Umbilical cord (tissue), 2 donors: ENCODE data around the gene NBPF1. TPM values are rescaled to one million over a fixed set of nuclear protein-coding genes. Genes with fewer than 3 reads are reported as not detected.
"Not testable (repeated sequence)": the region's sequence is repeated elsewhere in the genome, so short reads cannot be mapped to it uniquely, and the experiment has no call there.

Source experiments
- DNase-seq: peaks from one replicate; pipeline ENCODE4 v3.0.0-alpha.2; 2015; ENCODE audit warnings: low spot score
- total RNA-seq: library from RNA; depleted of rRNA; stranded (reverse); fragments of >200 nt; gene quantifications from one replicate; pipeline ENCODE4 v1.2.3, GENCODE V29; 2014; ENCODE audit warnings: low replicate concordance; ENCODE audit not compliant: insufficient read depth

The NBPF1 gene
- total RNA-seq, 1 donor from 2014 or later = 125 TPM

DNA sequence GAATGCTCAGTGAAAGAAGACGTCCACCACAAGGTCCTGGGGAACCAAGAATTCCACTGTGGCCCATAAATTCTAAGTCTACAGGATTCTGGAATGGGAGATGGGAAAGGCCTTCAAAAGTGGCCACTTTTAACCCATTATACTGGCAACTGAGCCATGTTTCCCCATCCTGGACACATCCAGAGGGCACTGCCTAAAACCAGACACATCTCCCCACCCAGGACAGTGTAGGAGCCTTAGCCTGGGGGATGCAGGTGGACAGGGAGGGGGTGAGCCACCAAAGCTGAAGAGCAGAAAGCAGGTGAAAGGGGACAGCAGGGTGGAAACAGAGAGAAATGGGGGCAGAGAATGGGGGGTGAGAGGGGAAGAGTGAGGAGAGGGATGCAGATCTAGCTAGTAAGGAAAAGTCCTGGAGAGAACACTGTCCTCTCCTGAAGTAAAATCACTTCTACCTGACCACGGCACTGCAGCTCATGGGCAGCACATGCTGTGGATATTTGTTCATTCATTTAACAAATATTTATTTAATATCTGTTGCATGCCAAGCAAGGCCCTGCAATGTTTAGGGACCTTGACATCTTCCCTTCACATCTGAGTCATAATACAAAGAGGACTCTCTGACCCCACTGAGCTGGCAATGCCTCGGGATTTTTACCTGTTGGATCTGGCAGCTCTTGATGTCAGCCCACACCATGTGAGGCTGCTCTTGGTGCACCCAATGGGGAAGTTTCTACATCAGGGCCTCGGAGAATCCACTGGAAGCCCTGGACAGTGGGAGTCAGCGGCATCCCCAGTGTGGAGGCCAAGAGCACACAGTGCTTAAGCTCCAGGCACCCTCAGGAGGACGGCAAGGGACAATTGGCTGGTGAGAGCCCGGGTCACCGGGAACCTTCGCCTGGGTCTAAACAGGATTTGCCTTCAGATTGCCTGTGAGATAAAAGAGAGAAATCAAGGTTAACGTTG lies 5.2 kb downstream of the NBPF1 start:
- not testable (repeated sequence) for DNase-seq

DNA sequence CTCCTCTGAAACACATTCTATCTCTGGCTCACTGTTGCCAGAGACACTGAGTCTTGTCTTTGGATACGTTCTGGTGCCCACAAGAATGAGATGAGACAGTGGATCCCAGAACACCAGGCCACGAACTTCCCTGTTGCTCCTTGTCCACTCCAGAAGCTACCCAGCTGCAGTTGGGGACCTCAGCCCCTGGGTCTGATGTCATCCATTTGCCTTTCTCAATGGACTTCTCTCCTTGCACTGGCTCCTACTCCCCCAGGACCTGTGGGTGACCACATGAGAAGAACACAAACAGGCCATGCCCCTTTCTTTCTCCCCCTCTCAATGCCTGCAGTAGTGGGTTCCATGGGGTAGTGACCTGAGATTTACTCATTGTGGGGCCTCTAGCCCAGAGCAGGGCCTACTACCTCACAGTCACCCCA lies 5.9 kb downstream of the NBPF1 start:
- DNase-seq = no peak

GRCh38 chr1:16606666-16607432 lies 6.5 kb downstream of the NBPF1 start:
- DNase-seq = not testable (repeated sequence)

DNA sequence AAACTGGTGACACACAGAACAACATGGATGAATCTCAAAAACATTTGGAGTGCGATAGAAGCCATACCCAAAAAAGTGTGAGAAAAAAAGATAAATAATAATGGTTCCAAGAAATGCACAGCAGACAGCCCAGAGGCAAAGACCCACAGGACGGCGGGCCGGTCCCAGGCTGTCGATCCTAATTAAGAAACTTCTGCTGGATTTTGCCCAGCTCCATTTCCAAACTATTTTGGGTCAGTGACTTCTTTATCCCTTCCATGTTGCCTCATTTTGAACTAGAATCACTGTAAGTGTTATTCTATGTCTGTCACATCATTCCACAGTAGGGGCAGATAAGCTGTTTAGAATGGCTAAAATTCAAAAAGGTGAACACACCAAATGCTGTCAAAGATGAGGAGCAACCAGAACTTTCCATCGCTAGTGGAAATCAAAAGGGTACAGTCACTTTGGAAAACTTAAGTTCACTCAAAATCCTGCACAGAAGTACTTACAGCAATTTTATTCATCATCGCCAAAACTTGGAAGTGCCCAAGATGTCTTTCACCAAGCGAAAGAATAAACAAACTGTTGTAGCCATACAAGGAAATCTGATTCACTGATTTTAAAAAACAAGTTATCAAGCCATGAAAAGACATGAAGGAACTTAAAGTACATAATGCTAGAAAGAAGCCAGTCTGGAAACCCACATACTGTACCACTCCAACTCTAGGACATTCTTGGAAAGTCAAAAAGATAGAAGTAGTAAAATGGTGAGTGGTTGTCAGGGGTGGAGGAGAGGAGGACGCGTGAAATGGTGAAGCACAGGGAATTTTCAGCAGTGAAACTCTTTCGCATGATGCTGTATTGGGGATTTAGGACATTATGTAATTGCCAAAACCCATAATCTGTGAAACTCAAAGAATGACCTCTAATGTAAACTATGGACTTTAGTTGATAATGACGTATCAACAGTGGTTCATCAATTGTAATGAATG lies 7.5 kb downstream of the NBPF1 start:
- no peak for DNase-seq

- no peak for DNase-seq
These were observed 8.2 kb downstream of the NBPF1 start for GRCh38 chr1:16605213-16605525.

DNA sequence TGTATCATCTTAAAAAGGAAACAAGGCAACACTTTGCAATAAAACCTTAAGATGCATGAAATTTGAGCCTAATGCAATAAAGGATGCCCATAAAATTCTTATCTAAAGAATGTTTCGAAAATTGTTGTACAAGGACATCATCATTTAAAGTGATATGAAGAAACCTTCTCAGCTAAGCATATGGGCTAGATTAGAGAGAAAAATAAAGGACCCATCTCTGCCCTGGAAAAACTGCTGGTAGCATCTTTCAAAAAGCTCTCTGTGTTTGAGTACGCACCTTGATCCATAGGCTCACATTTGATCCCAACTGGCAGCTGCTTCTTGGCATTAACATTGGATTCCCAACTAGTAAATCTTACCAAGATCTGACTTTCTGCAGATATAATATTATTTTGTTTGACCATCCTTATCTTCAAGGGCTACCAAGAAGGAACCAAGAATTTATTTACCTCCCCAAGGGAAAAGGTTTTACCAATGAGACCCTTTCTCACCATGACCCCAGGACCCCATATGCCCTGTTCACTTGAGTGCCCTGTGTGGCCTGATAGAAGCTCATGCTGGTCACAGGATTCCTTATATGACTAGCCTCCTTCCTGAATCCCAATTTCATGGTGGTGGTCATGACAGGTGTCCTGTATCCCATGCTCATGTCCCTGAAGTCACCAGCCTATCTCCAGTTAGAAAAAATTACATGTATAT lies 8.7 kb downstream of the NBPF1 start:
- DNase-seq = not testable (repeated sequence)

DNA sequence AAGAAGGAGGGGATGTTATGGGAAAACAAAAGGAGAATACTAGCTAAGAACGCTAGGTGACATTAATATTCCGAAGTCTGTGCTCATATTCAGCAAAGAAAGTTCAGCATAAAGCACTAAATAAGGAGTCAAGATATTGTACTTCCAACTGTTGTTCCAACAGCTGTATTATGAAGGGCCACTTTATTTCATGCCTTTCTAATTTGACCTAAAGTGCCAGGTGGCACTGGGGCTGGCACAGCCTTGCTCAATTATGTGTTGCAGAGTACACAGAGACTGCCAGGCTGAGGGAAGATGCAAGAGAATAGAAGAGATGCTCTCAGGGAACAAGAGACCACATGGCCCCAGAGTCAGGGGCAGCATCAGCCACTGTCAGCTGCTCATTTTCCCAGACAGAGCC lies 9.7 kb downstream of the NBPF1 start:
- DNase-seq = not testable (repeated sequence)

DNA sequence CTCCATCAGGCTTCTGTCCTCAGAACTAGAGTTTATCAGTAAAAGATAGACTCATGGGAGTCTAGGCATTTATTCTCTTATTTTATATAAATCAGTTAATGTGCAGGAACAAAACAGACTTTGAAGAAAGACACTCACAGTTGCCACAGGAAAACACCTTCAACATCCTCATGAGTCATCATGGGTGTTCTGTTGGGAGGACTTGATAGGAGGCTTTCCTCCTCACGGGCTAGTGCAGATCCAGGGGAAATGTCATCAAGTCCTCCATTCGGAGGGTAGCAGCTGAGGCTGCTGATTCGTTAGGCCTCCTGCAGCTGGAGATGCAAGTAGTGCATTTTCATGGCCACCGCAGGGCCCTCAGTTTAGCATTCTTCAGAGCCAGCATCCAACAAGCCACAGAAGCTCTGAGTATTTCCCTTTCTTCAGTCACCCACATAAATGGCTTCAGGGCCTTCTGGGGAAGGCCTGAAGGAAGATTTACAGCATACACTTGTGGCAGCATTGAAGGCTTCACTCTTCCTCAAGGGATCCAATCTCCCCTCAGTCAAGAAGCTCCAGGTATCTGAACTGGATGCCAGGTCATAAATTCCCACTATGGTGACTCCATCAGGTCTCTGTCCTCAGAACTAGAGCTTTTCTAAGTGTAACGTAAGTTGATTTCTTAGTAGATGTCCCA lies 10.9 kb downstream of the NBPF1 start:
- DNase-seq = not testable (repeated sequence)

GRCh38 chr1:16600855-16601786 lies 12.2 kb downstream of the NBPF1 start:
- not testable (repeated sequence) for DNase-seq

GRCh38 chr1:16599326-16599725 lies 14.0 kb downstream of the NBPF1 start:
- DNase-seq = not testable (repeated sequence)

DNA sequence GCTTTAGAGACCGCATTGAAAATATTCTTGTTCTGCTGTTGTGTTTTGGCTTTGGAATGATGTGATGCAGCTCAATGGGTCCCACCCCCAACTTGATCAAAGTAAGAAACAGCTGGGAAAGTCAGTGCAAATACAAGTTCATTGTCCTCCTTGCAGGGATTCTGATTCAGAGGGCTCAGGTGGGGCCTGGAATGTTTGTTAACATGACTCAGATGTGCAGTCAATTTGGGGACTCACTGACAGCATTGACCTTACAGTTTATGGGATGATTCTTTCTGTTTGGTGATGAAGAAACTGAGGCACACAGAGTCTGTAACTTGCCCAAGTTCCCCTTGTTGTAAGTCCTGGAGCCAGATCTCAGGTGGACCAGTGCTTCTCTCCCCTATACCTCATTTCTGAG lies 18.1 kb downstream of the NBPF1 start:
- DNase-seq = not testable (repeated sequence)

DNA sequence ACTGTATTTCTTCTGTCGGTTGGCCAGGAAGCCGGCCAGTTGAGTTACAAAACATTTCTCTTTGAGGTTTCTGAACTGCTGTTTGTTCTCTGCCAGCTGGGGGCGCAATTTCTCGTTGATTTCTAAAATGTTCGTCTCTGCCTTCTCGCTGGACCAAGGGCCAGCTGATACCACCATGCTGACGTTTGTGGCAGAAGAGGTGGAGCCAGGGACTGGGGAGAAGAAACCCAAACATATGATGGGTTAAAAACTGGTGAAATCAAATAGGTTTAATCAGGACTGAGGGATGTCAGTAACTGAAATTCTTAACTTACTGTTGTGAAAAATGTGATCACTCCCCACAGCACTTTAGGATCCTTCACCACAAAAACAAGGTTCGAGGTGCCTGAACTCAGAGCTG lies 21.5 kb downstream of the NBPF1 start:
- not testable (repeated sequence) for DNase-seq

DNA sequence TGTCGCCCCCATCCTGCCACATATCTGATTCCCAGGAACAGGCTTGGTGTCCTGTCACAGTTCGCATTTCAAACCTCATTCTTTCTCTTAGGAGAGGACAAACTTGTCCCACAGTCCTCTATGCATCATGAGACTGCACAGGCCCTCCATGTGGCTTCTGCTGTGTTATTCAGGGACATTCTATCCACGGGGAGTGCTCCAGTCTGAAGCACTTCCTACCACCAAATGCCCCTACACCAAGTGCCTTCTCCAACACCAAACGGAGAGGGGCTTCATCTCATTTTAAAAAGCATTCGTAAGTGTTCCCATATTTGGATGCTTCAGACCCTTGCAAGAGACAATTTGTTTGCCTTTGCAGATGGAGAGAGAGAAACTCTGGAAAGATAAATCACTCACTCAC lies 25.3 kb downstream of the NBPF1 start:
- not testable (repeated sequence) for DNase-seq

GRCh38 chr1:16587639-16588038 lies 25.7 kb downstream of the NBPF1 start:
- DNase-seq = not testable (repeated sequence)

DNA sequence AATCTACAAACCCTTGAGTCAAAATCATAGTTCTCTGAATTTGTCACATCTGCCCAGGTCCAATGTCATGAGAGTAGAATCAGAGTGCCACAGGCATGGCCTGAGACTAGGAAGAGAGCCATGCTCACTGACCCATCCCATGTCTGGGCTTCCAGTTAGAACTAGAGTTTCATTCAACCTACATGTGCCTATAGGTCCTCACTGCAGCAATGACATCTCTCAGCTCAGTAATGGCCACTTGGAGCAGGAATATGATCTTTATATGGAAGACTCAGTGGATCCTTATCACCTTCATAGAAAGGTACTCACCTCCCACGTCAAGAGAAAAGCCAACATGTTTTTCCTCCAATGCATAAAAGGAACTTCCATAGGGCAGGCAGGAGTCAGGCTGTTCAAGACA lies 48.0 kb downstream of the NBPF1 start:
- DNase-seq = not testable (repeated sequence)

- DNase-seq = not testable (repeated sequence)
These were observed 52.3 kb downstream of the NBPF1 start for GRCh38 chr1:16561035-16561434.

GRCh38 chr1:16560498-16560897 lies 52.9 kb downstream of the NBPF1 start:
- DNase-seq = not testable (repeated sequence)

DNA sequence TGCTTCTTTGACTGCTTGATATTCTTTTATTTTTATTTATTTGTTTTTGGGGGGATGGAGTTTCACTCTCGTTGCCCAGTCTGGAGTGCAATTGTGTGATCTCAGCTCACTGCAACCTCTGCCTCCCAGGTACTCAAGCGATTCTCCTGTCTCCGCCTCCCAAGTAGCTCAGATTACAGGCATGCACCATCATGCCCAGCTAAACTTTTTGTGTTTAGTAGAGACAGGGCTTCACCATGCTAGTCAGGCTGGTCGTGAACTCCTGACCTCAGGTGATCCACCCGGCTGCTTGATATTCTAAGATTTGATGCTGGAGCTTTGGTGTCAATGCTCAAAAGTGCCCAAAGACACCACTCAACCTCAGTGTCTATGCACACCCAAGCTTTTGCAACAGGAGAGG lies 53.7 kb downstream of the NBPF1 start:
- not testable (repeated sequence) for DNase-seq

DNA sequence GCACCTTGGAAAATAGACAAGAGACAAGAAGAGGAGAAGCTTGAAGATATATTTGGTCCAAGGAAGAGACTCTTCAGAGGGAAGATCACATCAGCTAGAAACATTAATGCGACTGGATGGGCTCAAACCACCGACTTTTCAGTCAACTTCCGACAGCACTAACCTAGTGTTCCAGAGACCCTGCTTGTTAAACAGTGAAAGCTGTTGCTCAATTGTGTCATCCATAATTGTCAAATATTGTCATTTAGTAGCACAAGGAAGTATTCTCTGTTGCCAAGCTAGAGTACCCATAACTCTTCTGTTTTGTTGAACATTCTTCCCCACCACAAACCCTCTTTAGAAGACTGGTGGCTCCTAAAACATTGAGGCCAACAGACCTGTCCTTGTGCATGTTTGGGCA lies 56.3 kb downstream of the NBPF1 start:
- DNase-seq = not testable (repeated sequence)
